Measurements from ENCODE around the gene OVCA2.

OVCA2 gene

GRCh38 chr17:2086306-2086705 is 44.5 kb downstream of the OVCA2 start:
- no peak for DNase-seq (ENCODE audit: low read depth)

- DNase-seq (ENCODE audit: low read depth): no peak
Measured at GRCh38 chr17:2087597-2088211, 45.9 kb downstream of the OVCA2 start.

GRCh38 chr17:2089021-2089422 is 47.2 kb downstream of the OVCA2 start:
- DNase-seq (ENCODE audit: low read depth): peak; percentile 55

GRCh38 chr17:2090210-2090641 is 48.4 kb downstream of the OVCA2 start:
- DNase-seq (ENCODE audit: low read depth): no peak

- DNase-seq (ENCODE audit: low read depth): peak; percentile 89
Measured at GRCh38 chr17:2090804-2091534, 49.1 kb downstream of the OVCA2 start.

GRCh38 chr17:2092253-2092652 is 50.4 kb downstream of the OVCA2 start:
- DNase-seq (ENCODE audit: low read depth): no peak
